Mesothelial cell of epicardium (in vitro differentiated cells): ENCODE measurements around the gene TCHP. TPM values are rescaled to one million over a fixed set of nuclear protein-coding genes. Genes with fewer than 3 reads are reported as not detected.

Source experiments
- DNase-seq, 2 experiments: peaks; one replicate each; pipeline ENCODE4 v3.0.0; 2021; ENCODE audit warnings: low spot score in 2 of 2; ENCODE audit not compliant: unreplicated experiment in 2 of 2
- H3K27ac Mint-ChIP-seq: 2 replicates; pipeline ENCODE4 v1.8.0; 2021; ENCODE audit warnings: mixed read lengths
- H3K27me3 Mint-ChIP-seq: 2 replicates; pipeline ENCODE4 v1.8.0; 2021; ENCODE audit warnings: low read depth, mixed read lengths
- H3K36me3 Mint-ChIP-seq: 2 replicates; pipeline ENCODE4 v1.8.0; 2021; ENCODE audit warnings: mixed read lengths
- H3K4me1 Mint-ChIP-seq: 2 replicates; pipeline ENCODE4 v1.8.0; 2021; ENCODE audit warnings: mixed read lengths
- H3K4me3 Mint-ChIP-seq: 2 replicates; pipeline ENCODE4 v1.8.0; 2021; ENCODE audit warnings: mild to moderate bottlenecking, moderate library complexity, mixed read lengths
- H3K9me3 Mint-ChIP-seq: 2 replicates; pipeline ENCODE4 v1.8.0; 2021; ENCODE audit warnings: mixed read lengths
- total RNA-seq: library from RNA; stranded (reverse); gene quantifications from 3 replicates; pipeline ENCODE4 v1.2.1, GENCODE V29; 2021
- TF ChIP-seq, protein P1 (sequence below): fragments of 200-600 bp; sonication (generic); IDR thresholded peaks from one replicate; pipeline ENCODE4 v1.5.0; 2021; ENCODE audit warnings: antibody characterized with exemption; ENCODE audit not compliant: unreplicated experiment

Gene TCHP
- total RNA-seq, 1 donor from 2014 or later = 18.0 TPM

GRCh38 chr12:109910254-109910968 lies 10.3 kb downstream of the TCHP start:
- no peaks in the 10 kb centered on the region for H3K4me1 Mint-ChIP-seq
- H3K27me3 Mint-ChIP-seq = no peaks in the 10 kb centered on the region
- H3K4me3 Mint-ChIP-seq = no peak overlapping the region
- TF ChIP-seq, protein P1, sequence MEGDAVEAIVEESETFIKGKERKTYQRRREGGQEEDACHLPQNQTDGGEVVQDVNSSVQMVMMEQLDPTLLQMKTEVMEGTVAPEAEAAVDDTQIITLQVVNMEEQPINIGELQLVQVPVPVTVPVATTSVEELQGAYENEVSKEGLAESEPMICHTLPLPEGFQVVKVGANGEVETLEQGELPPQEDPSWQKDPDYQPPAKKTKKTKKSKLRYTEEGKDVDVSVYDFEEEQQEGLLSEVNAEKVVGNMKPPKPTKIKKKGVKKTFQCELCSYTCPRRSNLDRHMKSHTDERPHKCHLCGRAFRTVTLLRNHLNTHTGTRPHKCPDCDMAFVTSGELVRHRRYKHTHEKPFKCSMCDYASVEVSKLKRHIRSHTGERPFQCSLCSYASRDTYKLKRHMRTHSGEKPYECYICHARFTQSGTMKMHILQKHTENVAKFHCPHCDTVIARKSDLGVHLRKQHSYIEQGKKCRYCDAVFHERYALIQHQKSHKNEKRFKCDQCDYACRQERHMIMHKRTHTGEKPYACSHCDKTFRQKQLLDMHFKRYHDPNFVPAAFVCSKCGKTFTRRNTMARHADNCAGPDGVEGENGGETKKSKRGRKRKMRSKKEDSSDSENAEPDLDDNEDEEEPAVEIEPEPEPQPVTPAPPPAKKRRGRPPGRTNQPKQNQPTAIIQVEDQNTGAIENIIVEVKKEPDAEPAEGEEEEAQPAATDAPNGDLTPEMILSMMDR = no peak
- no peaks in the 10 kb centered on the region for H3K9me3 Mint-ChIP-seq
- no peak overlapping the region for H3K27ac Mint-ChIP-seq
- peaks cover 39% of the 10 kb centered on the region for H3K36me3 Mint-ChIP-seq
- DNase-seq = no peak

GRCh38 chr12:109910969-109911348 lies 10.9 kb downstream of the TCHP start:
- TF ChIP-seq, protein P1 = no peak
- peaks cover 37% of the 10 kb centered on the region for H3K36me3 Mint-ChIP-seq
- DNase-seq = no peak
- no peaks in the 10 kb centered on the region for H3K4me1 Mint-ChIP-seq
- no peaks in the 10 kb centered on the region for H3K9me3 Mint-ChIP-seq
- H3K27ac Mint-ChIP-seq = no peak overlapping the region
- no peaks in the 10 kb centered on the region for H3K27me3 Mint-ChIP-seq
- no peak overlapping the region for H3K4me3 Mint-ChIP-seq

- H3K27ac Mint-ChIP-seq = no peak overlapping the region
- no peaks in the 10 kb centered on the region for H3K9me3 Mint-ChIP-seq
- H3K4me3 Mint-ChIP-seq = no peak overlapping the region
- TF ChIP-seq, protein P1 = no peak
- DNase-seq = no peak
- peaks cover 38% of the 10 kb centered on the region for H3K36me3 Mint-ChIP-seq
- H3K4me1 Mint-ChIP-seq = no peaks in the 10 kb centered on the region
- no peaks in the 10 kb centered on the region for H3K27me3 Mint-ChIP-seq
Observed at GRCh38 chr12:109912855-109913321, 12.8 kb downstream of the TCHP start.

DNA sequence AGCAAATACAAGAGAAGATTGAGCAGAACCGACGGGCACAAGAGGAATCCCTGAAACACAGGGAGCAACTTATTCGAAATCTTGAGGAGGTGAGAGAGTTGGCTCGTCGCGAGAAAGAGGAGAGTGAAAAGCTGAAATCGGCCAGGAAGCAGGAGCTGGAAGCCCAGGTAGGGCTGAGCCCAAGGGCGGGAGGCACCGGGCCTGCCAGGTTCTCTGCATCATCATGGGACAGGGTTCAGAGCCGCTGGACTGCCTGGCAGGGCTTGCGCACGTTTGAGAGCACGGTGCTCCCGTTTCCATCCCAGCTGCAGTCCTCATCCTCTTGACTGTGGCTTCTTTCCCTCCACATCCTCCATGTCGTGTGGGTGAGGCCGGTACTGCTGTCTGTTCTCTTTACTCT lies 14.4 kb downstream of the TCHP start:
- Mint-ChIP-seq H3K4me1 (no peaks in the 10 kb centered on the region), H3K27me3 (no peaks in the 10 kb centered on the region), H3K36me3 (peaks cover 36% of the 10 kb centered on the region), H3K9me3 (no peaks in the 10 kb centered on the region), H3K4me3 (no peak overlapping the region), H3K27ac (no peak overlapping the region)
- no peak for DNase-seq
- TF ChIP-seq, protein P1 = no peak

DNA sequence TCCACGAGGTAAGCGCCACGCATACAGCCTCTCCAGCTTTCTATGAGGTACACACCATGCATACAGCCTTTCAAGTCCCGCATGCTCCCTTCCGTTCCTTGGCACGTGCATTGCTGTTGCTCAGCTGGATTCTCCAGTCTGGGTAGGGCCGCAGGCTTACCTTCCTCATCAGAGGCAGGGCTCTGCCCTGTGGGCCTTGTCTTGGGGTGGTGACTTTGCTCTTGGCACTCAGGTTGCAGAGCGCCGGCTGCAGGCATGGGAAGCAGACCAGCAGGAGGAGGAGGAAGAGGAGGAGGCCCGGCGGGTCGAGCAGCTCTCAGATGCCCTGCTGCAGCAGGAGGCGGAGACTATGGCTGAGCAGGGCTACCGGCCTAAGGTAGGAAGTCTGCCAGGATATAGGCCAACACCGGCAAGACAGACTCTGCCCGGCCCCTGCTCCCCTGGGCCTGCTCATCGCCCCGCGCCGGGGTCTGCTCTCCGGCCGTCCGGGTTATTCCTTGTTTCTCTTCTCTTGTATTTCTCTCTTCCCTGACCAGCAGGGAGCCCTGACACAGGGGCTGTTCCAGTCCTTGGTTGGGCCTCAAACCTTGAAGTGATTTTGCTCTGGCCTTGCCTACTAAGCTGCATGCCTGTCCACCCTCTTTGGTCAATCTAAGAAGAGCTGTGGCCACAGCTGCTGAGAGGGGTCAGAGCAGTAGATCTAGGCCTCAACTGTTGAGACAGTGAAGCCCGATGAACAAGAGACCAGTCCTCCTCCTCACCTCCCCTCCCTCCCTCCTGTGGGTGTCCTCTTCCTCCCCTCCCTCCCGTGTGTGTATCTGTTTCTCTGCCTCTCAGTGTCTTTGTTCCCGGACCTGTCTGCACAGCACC lies 15.3 kb downstream of the TCHP start:
- Mint-ChIP-seq H3K4me3 (no peak overlapping the region), H3K9me3 (no peaks in the 10 kb centered on the region), H3K36me3 (peaks cover 40% of the 10 kb centered on the region), H3K4me1 (no peaks in the 10 kb centered on the region), H3K27ac (no peak overlapping the region), H3K27me3 (no peaks in the 10 kb centered on the region)
- DNase-seq = no peak
- TF ChIP-seq, protein P1 = no peak
